Stimulated activated CD4-positive, alpha-beta T cell treated with anti-CD3 and anti-CD28 coated beads, TNF-alpha, amount 100 ng/mL, for 1 hour (primary cell): ENCODE measurements around the gene TET2.

ENCODE experiments used
- DNase-seq, 3 donors: peaks; one replicate each; pipeline ENCODE4 v3.0.0-alpha.2; 2020; ENCODE audit warnings: low read depth in 3 of 3, low spot score in 1 of 3

TET2 gene

GRCh38 chr4:105230287-105230686, 83.6 kb downstream of the TET2 start:
- DNase-seq: no peak

DNA sequence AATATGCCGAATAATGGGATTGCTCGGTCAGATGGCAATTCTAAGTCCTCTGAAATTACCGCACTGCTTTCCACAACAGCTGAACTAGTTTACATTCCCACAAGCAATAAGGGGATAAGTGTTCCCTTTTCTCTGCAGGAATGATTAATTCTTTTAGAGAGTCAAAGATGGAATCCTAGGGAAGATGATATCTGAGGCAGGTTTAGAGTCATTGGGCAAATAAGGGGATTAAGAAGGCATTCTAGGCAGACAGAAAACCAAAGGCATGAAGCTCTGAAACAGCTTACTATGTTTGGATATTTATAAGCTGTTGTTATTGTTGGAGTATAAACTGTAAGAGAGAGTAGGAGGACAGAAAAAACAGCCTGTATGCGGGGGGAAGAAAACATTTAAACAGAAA, 85.7 kb downstream of the TET2 start:
- DNase-seq: no peak

- DNase-seq: no peak
Measured at GRCh38 chr4:105234582-105234981, 87.9 kb downstream of the TET2 start.

- no peak for DNase-seq
Measured at GRCh38 chr4:105236202-105236915, 89.7 kb downstream of the TET2 start.

DNA sequence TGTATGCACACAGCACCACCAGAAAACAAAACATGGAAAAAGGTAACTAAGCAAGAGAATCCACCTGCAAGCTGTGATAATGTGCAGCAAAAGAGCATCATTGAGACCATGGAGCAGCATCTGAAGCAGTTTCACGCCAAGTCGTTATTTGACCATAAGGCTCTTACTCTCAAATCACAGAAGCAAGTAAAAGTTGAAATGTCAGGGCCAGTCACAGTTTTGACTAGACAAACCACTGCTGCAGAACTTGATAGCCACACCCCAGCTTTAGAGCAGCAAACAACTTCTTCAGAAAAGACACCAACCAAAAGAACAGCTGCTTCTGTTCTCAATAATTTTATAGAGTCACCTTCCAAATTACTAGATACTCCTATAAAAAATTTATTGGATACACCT, 90.2 kb downstream of the TET2 start:
- no peak for DNase-seq

GRCh38 chr4:105240037-105240436, 93.4 kb downstream of the TET2 start:
- DNase-seq: no peak

- DNase-seq: no peak
Measured at GRCh38 chr4:105241451-105241850, 94.8 kb downstream of the TET2 start.

DNA sequence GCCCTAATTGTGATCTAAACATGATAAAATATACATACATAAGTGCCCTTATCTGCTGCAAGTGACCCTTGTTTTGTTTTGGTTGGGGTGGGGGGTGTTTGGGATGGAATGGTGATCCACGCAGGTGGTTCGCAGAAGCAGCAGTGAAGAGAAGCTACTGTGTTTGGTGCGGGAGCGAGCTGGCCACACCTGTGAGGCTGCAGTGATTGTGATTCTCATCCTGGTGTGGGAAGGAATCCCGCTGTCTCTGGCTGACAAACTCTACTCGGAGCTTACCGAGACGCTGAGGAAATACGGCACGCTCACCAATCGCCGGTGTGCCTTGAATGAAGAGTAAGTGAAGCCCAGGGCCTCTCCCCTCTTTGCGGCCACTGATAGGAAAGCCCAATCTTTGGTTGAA, 96.8 kb downstream of the TET2 start:
- DNase-seq: no peak

DNA sequence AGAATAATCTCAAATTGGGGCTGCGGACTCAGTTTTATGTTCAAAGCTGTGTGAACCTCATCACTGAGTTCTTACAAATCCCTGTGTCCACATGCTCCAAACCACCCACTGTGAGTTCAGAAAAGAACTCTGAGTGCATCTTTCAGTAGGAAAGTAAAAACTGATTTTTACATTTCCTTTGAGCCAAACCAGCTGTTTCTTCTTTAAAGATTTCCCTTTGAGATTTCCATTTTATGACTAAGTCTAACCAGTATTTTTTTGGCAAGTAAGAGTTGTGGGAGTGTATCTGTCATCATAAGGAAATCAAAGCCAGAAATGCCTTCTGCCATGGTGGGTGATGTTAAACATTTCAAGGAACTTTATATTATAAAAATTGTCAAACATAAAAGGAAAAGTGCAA, 100.0 kb downstream of the TET2 start:
- DNase-seq: no peak

- no peak for DNase-seq
Measured at GRCh38 chr4:105248613-105249012, 101.9 kb downstream of the TET2 start.

GRCh38 chr4:105257817-105258495, 111.3 kb downstream of the TET2 start:
- DNase-seq: no peak

GRCh38 chr4:105265689-105266088, 119.0 kb downstream of the TET2 start:
- no peak for DNase-seq

DNA sequence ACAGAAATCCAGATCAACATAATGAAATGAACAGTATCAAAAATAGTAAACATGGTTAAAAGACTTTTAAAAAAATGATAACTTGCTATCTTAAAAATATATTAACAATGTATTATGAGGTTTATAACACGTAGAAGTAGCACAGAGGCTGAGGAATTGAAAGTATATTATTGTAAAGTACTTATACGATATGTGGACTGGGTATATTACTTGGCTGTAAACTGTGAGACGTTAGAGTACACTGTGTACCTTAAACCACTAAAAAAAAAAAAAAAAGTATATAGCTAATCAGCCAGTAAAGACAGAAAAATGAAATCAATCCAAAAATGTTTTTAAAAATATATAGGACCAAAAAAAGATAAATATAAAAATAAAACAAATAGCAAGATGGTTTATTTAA, 120.6 kb downstream of the TET2 start:
- no peak for DNase-seq

GRCh38 chr4:105272002-105272401, 125.3 kb downstream of the TET2 start:
- no peak for DNase-seq

DNA sequence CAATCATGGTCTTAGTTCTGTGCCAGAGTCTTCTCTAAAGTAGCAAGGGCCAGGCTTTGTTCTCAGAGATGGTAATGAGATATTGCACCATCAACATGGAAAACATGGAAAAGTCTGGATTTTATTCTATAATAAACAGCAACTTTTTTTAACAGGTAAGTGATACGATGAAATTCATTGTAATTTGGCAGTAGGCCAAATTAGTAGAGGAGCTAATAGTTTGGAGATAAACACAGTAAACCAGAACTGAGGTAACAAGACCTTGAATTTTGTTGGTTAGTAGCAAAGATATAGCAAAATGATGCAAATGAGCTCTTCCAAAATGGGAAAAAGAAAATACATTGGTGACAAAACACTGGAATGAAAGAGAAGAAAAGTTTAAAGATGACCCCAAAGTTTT, 126.6 kb downstream of the TET2 start:
- no peak for DNase-seq

DNA sequence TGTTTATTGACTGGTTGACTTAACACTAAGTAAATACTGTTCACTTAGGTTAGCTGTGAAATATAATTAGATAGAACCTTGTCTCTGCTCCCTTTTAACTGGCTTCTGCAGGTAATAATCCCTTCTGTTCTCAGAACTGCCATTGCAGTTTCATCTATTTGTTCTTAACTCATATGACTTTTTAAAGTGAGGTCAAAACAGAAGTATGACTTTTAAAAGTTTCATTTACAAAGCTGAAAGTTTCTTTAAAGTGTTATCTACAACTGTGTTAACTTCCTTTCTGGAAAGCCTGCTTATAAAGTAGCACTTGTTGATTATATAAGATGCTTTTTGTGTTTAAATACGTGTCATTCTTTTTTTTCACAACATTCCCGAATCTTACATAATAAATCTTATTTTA, 127.4 kb downstream of the TET2 start:
- DNase-seq: no peak

GRCh38 chr4:105274504-105274903, 127.8 kb downstream of the TET2 start:
- DNase-seq: no peak

DNA sequence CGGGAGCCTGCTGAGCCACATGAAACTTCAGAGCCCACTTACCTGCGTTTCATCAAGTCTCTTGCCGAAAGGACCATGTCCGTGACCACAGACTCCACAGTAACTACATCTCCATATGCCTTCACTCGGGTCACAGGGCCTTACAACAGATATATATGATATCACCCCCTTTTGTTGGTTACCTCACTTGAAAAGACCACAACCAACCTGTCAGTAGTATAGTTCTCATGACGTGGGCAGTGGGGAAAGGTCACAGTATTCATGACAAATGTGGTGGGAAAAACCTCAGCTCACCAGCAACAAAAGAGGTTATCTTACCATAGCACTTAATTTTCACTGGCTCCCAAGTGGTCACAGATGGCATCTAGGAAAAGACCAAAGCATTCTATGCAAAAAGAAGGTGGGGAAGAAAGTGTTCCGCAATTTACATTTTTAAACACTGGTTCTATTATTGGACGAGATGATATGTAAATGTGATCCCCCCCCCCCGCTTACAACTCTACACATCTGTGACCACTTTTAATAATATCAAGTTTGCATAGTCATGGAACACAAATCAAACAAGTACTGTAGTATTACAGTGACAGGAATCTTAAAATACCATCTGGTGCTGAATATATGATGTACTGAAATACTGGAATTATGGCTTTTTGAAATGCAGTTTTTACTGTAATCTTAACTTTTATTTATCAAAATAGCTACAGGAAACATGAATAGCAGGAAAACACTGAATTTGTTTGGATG, 129.9 kb downstream of the TET2 start:
- DNase-seq: no peak

- DNase-seq: no peak
Measured at GRCh38 chr4:105277702-105278101, 131.0 kb downstream of the TET2 start.

DNA sequence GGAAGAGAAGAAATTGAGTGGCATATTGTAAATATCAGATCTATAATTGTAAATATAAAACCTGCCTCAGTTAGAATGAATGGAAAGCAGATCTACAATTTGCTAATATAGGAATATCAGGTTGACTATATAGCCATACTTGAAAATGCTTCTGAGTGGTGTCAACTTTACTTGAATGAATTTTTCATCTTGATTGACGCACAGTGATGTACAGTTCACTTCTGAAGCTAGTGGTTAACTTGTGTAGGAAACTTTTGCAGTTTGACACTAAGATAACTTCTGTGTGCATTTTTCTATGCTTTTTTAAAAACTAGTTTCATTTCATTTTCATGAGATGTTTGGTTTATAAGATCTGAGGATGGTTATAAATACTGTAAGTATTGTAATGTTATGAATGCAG, 132.6 kb downstream of the TET2 start:
- DNase-seq: no peak

DNA sequence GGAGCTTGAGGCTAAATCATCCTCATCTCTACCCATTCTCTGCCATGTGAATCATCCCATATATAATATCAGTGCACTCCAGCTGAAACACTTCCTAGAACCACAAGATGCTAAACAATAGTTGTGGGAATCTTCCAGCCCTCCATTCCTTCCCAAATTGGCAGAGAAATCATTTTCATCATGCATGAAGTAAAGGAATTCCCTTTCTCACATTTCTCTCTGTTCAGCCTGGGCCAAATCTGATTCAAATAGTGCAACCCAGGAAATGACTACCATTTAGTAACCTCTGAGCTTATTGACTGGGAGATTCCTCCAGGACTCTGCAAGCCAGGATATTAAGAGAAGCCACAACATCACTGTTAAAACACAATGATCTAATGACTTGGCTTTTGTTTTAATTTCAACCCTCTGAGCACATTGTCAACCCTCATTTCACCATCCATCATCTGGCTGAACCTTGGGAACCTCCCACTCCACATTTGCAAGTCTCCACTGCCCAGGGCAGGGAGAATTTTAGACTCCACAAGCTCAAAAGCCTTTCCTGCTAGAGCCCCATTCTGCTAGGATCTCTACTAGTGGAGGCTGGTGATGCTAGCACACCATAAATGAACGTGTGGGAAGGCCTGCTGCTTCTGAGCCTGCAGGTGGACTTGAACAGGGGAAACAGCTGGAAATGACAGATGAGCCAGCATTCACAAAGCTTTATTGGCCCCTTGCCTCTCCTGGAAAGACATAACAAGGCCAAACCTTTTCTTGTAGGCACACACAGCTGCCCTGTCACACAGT, 133.9 kb downstream of the TET2 start:
- DNase-seq: no peak

DNA sequence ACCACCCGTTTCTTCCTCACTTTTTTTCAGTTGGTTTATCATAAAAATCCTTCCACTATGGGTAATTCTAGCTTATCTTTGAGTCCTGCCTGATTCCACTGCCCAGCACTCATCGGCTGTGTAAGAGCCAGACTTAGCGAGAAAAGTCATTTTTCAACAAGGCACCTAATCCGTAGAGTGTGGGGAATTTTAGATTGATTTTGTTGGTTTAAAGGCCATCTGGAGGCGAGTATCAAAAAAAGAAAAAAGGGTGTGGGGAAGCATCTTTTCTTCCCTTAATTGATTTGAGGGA, 134.4 kb downstream of the TET2 start:
- DNase-seq: no peak
